HCT116 (cell line): ENCODE measurements around the gene ANTXR2. TPM values are rescaled to one million over a fixed set of nuclear protein-coding genes. Genes with fewer than 3 reads are reported as not detected.
A peak's percentile ranks its signal among the peaks of the same experiment; 100 is the strongest.

ENCODE experiments used
- ATAC-seq: fragments of 200-7000 bp; cut with Tn5 transposase; 2 replicates; pipeline ENCODE4 v1.9.1; 2020; ENCODE audit warnings: mild to moderate bottlenecking, moderate library complexity
- BruUV-seq: library from RNA; stranded (reverse); fragments of 400-500 nt; replicated peaks from 2 replicates; lab custom pipeline; 2021; lab: Mats Ljungman, UMichigan
- CTCF ChIA-PET: fragments of 300-600 bp; sonication (Branson Sonifier 250); formaldehyde crosslinking; loops from one replicate; lab custom pipeline; 2021; ENCODE audit warnings: antibody characterized with exemption; lab: Charles Lee
- POLR2A ChIA-PET: fragments of 300-600, 350-600 bp; sonication (Branson Sonifier 250); formaldehyde crosslinking; loops from one replicate; lab custom pipeline; 2021; ENCODE audit warnings: antibody characterized with exemption; lab: Charles Lee
- RAD21 ChIA-PET, 2 experiments: fragments of 300-600 bp; sonication (Branson Sonifier 250); formaldehyde crosslinking; loops; one replicate each; lab custom pipeline; 2023; ENCODE audit warnings: low total read pairs in 2 of 2; ENCODE audit not compliant: uncharacterized antibody in 2 of 2, unreplicated experiment in 2 of 2, low non-redundant PET in 1 of 2; lab: Charles Lee
- DNase-seq: peaks from one replicate; pipeline ENCODE4 v3.0.0-alpha.2; 2010; ENCODE audit warnings: low read depth, low spot score
- H2AFZ ChIP-seq: fragments of 200-600 bp; shearing (Covaris generic), sonication (generic); 2 replicates; pipeline ENCODE4 v1.6.1; 2017; ENCODE audit warnings: low read depth, mixed run types, mixed read lengths, antibody characterized with exemption, low read length; ENCODE audit not compliant: poor library complexity, severe bottlenecking
- H3K27ac ChIP-seq: 2 replicates; pipeline ENCODE4 v1.5.1; 2012; ENCODE audit warnings: low read depth, low read length
- H3K27me3 ChIP-seq: fragments of 200-600 bp; sonication (generic); 2 replicates; pipeline ENCODE4 v1.6.1; 2016; ENCODE audit warnings: mixed run types, low read length, mixed read lengths; ENCODE audit not compliant: insufficient read depth
- H3K36me3 ChIP-seq, 2 experiments: fragments of 200-500 bp in 1 of 2; fragments of 200-600 bp in 1 of 2; sonication (Bioruptor generic) in 1 of 2; sonication (generic) in 1 of 2; 2 replicates each; pipeline versions ENCODE4 v1.5.1 to v1.6.1; 2014 to 2016; ENCODE audit warnings: low read length in 2 of 2, inconsistent platforms in 1 of 2, mixed read lengths in 1 of 2, mixed run types in 1 of 2; ENCODE audit not compliant: insufficient read depth in 2 of 2, control insufficient read depth in 1 of 2
- H3K4me1 ChIP-seq, 2 experiments: fragments of 200-600 bp in 1 of 2; sonication (generic) in 1 of 2; 2 replicates each; pipeline versions ENCODE4 v1.5.1 to v1.6.1; 2012 to 2017; ENCODE audit warnings: low read length in 2 of 2, inconsistent platforms in 1 of 2, mild to moderate bottlenecking in 1 of 2, mixed read lengths in 1 of 2, mixed run types in 1 of 2, moderate library complexity in 1 of 2; ENCODE audit not compliant: insufficient read depth in 2 of 2, control insufficient read depth in 1 of 2
- H3K4me2 ChIP-seq: fragments of 200-600 bp; sonication (generic); 2 replicates; pipeline ENCODE4 v1.6.1; 2017; ENCODE audit warnings: mixed run types, low read length, mixed read lengths
- H3K4me3 ChIP-seq, 2 experiments: fragments of 200-600 bp in 1 of 2; sonication (generic) in 1 of 2; replicated peaks in 1 of 2; 2 replicates each; pipeline ENCODE4 v1.5.1; 2011 to 2016; ENCODE audit warnings: low read length in 2 of 2, control low read depth in 1 of 2, low read depth in 1 of 2, mild to moderate bottlenecking in 1 of 2, mixed read lengths in 1 of 2, mixed run types in 1 of 2
- H3K79me2 ChIP-seq: fragments of 200-600 bp; sonication (generic); 2 replicates; pipeline ENCODE4 v1.6.1; 2017; ENCODE audit warnings: mild to moderate bottlenecking, mixed run types, low read length, moderate library complexity, mixed read lengths; ENCODE audit not compliant: insufficient read depth
- H3K9ac ChIP-seq: fragments of 200-600 bp; sonication (generic); 2 replicates; pipeline ENCODE4 v1.6.1; 2016; ENCODE audit warnings: low read length, mixed read lengths
- H3K9me2 ChIP-seq: fragments of 200-600 bp; sonication (generic), shearing (Covaris generic); 2 replicates; pipeline ENCODE4 v1.6.1; 2017; ENCODE audit warnings: mixed run types, mild to moderate bottlenecking, moderate library complexity; ENCODE audit not compliant: insufficient read depth
- H3K9me3 ChIP-seq, 2 experiments: fragments of 200-500 bp in 1 of 2; fragments of 200-600 bp in 1 of 2; sonication (Bioruptor generic) in 1 of 2; sonication (generic) in 1 of 2; 2 replicates each; pipeline ENCODE4 v1.6.1; 2014 to 2017; ENCODE audit warnings: low read length in 2 of 2, mixed read lengths in 2 of 2, inconsistent platforms in 1 of 2, low read depth in 1 of 2, mild to moderate bottlenecking in 1 of 2, mixed run types in 1 of 2, moderate library complexity in 1 of 2; ENCODE audit not compliant: control insufficient read depth in 1 of 2, insufficient read depth in 1 of 2
- H4K20me1 ChIP-seq: fragments of 200-600 bp; sonication (generic), shearing (Covaris generic); 2 replicates; pipeline ENCODE4 v1.6.1; 2017; ENCODE audit warnings: mixed run types, mild to moderate bottlenecking, moderate library complexity; ENCODE audit not compliant: insufficient read depth
- ATF3 ChIP-seq: IDR thresholded peaks from 2 replicates; pipeline ENCODE4 v1.6.1; 2012
- EZH2phosphoT487 ChIP-seq: fragments of 200-600 bp; IDR thresholded peaks from 2 replicates; pipeline ENCODE4 v1.6.1; 2018; ENCODE audit warnings: antibody characterized with exemption, borderline replicate concordance
- REST ChIP-seq: IDR thresholded peaks from 2 replicates; pipeline ENCODE4 v1.6.1; 2012; ENCODE audit warnings: low read depth
- ZFX ChIP-seq: fragments of 450-650 bp; IDR thresholded peaks from 2 replicates; pipeline ENCODE4 v1.6.1; 2017
- intact Hi-C: fragments of 100-400 bp; cut with micrococcal nuclease; formaldehyde crosslinking; loops from 2 replicates; pipeline ENCODE4 v1.10.0; 2022
- total RNA-seq: library from RNA; stranded (reverse); gene quantifications from one replicate; pipeline ENCODE4 v1.2.1, GENCODE V29; 2021; ENCODE audit not compliant: unreplicated experiment

The ANTXR2 gene
- total RNA-seq, 1 experiment from 2014 or later: 6.3 TPM

GRCh38 chr4:80074651-80075050 is 1.6 kb upstream of the ANTXR2 start:
- no peak overlapping the region for H3K4me2 ChIP-seq
- no peaks in the 10 kb centered on the region for H3K27me3 ChIP-seq
- H2AFZ ChIP-seq: no peak overlapping the region
- H3K27ac ChIP-seq: no peak overlapping the region
- no peaks in the 10 kb centered on the region for H3K79me2 ChIP-seq
- DNase-seq (no peak), ATAC-seq (no peak)
- intact Hi-C loops: no loop called here
- no peaks in the 10 kb centered on the region for H4K20me1 ChIP-seq
- BruUV-seq: no TSS peak
- no peak overlapping the region for H3K4me3 ChIP-seq
- ChIA-PET POLR2A (no interaction called here), CTCF (no interaction called here), RAD21 (no interaction called here)
- H3K36me3 ChIP-seq: no peaks in the 10 kb centered on the region
- no peaks in the 10 kb centered on the region for H3K9me3 ChIP-seq
- peaks cover 5 to 35% of the 10 kb centered on the region in 2 experiments for H3K4me1 ChIP-seq
- no peak overlapping the region for H3K9ac ChIP-seq
- TF ChIP-seq EZH2phosphoT487 (no peak), REST (no peak)
- TF ChIP-seq, all 23 proteins: peak for 0
- H3K9me2 ChIP-seq: no peaks in the 10 kb centered on the region

GRCh38 chr4:80074069-80074468 is 1.0 kb upstream of the ANTXR2 start:
- Histone ChIP-seq H3K36me3 (no peaks in the 10 kb centered on the region), H3K9me3 (no peaks in the 10 kb centered on the region), H3K9me2 (no peaks in the 10 kb centered on the region), H3K79me2 (no peaks in the 10 kb centered on the region), H3K4me2 (peak overlapping the region; percentile 86; the same call in 1 of the 2 replicates)
- no peak for DNase-seq
- TF ChIP-seq ZFX (no peak), EZH2phosphoT487 (no peak), ATF3 (no peak)
- TF ChIP-seq, all 23 proteins: peak for 0
- Histone ChIP-seq H3K27me3 (no peaks in the 10 kb centered on the region), H3K4me3 (no peak overlapping the region), H2AFZ (peak overlapping the region; percentile 29), H3K9ac (no peak overlapping the region), H3K27ac (no peak overlapping the region), H4K20me1 (no peaks in the 10 kb centered on the region), H3K4me1 (peaks cover 5 to 41% of the 10 kb centered on the region in 2 experiments)
- no TSS peak for BruUV-seq
- ChIA-PET CTCF (no interaction called here), RAD21 (no interaction called here), POLR2A (no interaction called here)
- intact Hi-C loops: no loop called here
- no peak for ATAC-seq
